Cerebellar nuclear complex (tissue), 1 donor: ENCODE data around the gene E2F1.
"Not testable (repeated sequence)": the region's sequence is repeated elsewhere in the genome, so short reads cannot be mapped to it uniquely, and the experiment has no call there.

Experiments
- DNase-seq, 2 experiments: peaks; one replicate each; lab custom pipeline; 2025; lab: John Stamatoyannopoulos, UW

E2F1 gene

DNA sequence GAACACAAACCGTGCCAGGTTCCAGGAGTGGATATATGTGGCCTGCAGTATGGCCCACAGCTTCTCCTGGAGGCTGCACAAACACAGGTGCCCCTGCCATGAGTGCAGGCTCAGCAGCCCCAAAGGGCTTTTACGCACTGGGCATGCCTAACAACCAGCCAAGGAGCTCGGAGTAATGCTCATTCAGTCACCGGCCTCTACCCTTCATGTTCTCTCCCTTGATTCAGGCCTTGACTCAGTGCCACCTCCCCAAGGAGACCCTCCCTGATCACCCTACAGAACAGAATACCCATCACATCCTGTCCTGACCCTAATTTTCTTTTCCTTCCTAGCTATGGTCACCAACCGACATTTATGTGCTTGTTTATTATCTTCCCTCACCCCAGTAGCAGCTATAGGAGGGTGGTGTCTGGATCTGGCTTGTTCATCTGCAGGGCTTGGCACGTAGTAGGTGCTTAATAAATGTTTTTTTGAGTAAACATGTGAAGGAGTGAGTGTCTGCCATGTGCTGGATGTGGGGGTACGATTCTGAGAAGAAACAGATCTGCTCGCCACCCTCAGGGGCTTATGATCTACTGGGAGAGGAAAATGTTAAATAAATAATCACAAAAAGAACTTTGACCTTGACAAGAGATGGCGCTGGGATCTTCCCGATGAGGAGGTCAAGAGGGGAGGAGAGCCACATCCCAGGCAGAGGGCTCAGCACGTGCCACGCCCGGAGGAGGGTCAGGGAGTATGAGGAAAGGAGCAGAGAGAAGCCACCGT, 24.7 kb upstream of the E2F1 start:
- no peak for DNase-seq

DNA sequence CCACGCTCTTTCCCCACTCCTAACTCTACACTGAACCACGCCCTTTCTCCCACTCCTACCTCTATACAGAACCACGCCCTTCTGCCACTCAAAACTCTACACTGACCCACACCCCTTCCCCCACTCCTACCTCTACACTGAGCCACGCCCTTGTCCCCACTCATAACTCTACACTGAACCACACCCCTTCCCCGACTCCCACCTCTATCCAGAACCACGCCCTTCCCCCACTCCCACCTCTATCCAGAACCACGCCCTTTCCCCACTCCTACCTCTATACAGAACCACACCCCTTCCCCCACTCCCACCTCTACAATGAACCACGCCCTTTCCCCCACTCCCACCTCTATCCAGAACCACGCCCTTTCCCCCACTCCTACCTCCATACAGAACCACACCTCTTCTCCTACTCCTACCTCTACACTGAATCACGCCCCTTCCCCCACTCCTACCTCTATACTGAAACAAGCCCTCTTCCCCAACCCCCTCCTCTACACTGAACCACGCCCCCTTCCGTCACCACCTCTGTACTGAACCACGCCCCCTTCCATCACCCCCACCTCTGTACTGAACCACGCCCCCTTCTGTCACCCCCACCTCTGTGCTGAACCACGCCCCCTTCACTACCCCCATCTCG, 23.8 kb upstream of the E2F1 start:
- DNase-seq, result no peak

DNA sequence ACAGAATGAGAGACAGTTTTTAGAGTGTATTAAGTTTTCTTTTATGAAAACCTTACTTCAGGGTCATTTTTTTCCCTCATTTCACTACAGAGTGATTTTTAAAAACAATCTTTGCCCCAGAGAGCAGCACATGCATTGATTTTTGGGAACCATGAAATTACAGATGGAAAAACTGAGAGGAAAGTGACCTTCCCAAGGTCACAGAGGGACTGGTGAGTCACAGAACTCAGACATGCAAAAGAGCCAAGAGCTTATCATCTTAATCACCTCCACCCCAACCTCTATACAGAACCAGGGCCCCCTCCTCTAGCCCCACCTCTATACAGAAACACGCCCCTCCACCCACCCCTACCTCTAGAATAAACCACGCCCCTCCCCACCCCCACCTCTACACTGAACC, 23.2 kb upstream of the E2F1 start:
- no peak for DNase-seq

DNA sequence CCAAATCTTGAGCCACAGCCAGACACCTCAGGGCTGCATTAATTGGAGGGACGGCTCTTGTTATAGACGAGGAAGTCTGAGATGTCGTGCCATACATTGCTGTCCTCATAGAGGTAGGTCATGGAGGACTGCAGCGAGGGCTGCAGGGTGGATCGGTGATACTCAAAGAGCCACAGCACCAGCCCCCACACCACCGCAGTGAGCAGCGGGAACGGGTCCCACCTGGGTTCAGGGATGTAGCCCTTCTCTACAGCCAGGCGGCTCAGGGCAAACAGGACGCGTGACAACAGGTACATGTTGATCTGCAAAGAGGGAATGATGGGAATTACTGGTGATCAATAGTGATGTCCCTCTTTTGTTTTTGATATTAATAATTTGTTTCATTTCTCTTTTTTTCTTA, 21.5 kb upstream of the E2F1 start:
- DNase-seq, result no peak

DNA sequence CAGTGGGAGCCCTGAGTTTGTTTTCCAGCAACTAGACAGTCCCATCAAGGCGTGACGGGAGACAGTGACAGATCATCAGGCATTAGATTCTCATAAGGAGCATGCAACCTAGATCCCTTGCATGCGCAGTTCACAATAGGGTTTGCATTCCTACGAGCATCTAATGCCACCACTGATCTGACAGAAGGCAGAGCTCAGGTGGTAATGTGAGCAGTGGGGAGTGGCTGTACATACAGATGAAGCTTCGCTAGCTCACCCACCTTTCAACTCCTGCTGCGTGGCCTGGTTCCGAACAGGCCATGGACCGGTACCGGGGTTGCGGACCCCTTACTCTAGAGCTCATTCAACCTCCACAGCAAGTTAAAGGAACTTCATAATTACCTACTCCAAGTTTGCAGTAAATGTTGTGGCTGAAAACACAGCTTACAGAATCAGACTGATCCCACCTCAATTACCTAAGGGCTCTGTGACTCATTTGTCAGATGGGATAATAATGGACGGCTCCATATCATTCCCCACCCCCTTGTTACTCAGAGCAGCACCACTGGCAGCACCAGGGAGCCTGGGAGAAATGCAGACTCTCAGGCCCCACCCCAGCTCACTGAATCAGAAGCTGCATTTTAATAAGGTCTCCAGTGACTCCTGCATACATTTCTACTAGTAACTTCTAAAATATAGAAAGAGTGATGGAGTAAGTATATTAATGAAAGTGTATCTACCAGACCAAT, 18.2 kb upstream of the E2F1 start:
- DNase-seq, result no peak

DNA sequence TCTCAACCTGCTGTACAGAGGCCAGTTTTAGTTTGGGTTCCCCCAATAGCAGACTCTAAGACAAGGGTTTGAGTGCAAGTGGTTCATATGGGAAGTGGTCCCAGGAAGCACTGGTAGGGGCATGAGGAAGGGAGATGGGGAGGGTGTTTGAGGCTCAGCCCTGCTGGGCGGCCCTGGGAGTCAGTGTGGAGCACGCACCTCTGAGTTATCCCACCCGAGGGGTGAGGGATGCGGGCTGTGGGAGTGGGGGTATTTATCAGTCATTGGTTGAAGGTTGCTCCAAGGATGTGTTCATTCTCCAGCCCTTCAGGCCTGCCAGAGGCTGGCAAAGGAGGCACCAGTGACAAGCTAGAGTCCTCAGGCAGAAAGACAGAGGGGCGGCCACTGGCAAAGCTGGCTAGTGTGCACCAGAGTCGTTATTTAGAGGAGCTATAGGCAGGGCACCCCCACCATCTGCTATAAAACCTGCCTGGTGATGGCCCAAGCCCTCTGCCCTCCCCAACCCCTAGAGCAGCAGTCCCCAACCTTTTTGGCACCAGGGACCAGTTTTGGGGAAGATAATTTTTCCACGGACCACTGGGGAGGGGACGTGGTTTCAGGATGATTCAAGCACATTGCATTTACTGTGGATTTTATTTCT, 17.4 kb upstream of the E2F1 start:
- DNase-seq, result no peak

DNA sequence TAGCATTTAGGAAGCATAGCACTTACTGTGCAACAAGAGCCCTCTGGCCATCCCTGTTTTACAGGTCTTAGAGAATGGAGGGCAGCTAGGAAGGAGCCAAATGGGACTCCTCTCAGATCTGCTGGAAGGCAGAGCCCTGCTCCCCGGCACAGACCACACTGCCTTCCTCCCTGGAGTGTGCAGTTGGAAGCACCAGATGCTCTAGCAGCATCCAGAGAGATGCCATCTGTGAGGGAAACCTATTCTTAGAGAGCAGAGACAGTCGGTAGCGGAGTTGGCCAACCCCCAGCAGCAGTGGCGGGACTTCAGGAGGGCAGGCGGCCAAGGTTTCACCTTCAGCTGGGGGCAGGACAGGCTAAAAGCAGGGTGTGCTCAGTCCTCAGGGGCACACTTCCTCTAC, 16.7 kb upstream of the E2F1 start:
- DNase-seq, result peak; percentile 65 to 95

DNA sequence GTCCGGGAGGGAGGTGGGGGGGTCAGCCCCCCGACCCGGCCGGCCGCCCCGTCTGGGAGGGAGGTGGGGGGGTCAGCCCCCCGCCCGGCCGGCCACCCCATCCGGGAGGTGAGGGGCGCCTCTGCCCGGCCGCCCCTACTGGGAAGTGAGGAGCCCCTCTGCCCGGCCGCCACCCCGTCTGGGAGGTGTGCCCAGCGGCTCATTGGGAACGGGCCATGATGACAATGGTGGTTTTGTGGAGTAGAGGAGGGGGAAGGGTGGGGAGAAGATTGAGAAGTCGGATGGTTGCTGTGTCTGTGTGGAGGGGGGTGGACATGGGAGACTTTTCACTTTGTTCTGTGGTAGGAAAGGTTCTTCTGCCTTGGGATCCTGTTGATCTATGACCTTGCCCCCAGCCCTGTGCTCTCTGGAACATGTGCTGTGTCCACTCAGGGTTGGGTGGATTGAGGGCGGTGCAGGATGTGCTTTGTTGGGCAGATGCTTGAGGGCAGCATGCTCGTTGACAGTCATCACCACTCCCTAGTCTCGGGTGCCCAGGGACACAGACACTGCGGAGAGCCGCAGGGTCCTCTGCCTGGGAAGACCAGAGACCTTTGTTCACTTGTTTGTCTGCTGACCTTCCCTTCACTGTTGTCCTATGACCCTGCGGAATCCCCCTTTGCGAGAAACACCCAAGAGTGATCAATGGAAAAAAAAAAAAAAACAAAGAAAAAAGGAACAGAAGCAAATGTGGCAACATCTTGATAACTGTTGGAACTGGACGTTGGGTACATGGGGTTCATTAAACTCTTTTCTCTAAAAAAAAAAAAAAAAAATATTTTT, 15.7 kb upstream of the E2F1 start:
- no peak for DNase-seq

DNA sequence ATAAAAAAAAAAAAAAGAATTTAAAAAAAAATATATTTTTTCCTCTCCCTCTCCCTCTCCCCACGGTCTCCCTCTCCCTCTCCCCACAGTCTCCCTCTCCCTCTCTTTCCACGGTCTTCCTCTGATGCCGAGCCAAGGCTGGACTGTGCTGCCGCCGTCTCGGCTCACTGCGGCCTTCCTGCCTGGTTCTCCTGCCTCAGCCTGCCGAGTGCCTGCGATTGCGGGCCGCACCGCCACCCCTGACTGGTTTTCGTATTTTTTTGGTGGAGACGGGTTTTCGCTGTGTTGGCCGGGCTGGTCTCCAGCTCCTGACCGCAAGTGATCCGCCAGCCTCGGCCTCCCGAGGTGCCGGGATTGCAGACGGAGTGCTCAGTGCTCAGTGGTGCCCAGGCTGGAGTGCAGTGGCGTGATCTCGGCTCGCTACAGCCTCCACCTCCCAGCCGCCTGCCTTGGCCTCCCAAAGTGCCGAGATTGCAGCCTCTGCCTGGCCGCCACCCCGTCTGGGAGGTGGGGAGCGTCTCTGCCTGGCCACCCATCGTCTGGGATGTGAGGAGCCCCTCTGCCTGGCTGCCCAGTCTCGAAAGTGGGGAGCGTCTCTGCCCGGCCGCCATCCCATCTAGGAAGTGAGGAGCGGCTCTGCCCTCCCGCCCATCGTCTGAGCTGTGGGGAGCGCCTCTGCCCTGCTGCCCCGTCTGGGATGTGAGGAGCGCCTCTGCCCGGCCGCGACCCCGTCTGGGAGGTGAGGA, 14.7 kb upstream of the E2F1 start:
- not testable (repeated sequence) for DNase-seq

DNA sequence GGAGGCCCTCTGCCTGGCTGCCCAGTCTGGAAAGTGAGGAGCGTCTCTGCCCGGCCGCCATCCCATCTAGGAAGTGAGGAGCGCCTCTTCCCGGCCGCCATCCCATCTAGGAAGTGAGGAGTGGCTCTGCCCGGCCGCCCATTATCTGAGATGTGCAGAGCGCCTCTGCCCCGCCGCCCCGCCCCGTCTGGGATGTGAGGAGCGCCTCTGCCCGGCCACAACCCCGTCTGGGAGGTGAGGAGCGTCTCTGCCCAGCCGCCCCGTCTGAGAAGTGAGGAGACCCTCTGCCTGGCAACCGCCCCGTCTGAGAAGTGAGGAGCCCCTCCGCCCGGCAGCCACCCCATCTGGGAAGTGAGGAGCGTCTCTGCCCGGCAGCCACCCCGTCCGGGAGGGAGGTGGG, 12.8 kb upstream of the E2F1 start:
- DNase-seq, result not testable (repeated sequence)

DNA sequence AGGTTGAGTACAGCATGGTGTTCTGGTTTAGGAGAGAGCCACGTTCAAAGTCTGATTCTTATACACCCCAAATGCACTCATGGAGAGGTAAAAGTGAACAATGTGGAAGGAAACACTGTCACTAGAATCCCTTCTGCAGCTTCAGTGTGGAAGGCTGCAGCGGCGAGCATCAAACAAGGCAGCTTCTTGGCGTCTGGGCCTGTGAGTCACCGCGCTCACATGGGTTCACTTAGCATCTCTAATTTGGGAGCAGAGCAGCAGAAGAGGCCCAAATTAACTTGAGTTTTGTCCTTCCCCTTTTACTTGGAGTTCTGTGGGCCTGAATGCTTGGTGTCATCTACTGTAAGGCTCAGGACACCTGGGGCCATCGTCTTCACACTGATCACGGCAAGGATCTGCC, 10.9 kb upstream of the E2F1 start:
- DNase-seq, result no peak

DNA sequence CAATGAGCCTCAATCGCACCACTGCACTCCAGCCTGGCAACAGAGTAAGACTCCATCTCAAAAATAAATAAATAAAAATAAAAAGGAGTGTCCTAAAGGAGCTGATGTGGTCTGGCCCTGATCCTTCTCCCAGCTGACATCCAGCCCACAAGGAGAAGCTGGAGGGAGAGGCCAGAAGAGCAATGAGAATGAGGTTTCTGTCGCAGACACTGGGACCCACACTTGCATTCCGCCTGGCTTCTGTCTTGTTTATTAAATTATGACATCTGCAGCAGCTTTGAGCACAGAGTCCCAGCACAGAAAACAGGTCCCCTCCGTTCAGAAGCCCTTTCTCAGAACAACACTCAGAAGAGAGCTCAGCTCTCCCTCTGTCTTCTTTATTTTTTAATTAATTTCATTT, 10.3 kb upstream of the E2F1 start:
- no peak for DNase-seq

DNA sequence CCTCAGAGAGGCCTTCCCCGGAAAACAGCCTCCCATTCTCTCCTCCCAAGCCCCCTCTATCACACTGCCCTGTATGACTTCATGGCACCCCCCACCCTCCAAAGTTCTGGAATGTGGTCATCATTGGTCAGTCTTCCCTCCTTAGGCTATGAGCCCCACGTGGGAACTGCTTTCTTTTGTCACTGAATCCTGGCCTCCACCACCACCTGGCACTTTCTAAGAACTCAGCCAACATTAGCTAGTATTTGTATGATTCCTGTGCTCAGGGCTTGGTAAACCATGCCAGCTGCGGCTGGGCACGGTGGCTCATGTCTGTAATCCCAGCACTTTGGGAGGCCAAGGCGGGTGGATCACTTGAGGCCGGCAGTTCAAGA, 8.4 kb upstream of the E2F1 start:
- DNase-seq, result no peak

DNA sequence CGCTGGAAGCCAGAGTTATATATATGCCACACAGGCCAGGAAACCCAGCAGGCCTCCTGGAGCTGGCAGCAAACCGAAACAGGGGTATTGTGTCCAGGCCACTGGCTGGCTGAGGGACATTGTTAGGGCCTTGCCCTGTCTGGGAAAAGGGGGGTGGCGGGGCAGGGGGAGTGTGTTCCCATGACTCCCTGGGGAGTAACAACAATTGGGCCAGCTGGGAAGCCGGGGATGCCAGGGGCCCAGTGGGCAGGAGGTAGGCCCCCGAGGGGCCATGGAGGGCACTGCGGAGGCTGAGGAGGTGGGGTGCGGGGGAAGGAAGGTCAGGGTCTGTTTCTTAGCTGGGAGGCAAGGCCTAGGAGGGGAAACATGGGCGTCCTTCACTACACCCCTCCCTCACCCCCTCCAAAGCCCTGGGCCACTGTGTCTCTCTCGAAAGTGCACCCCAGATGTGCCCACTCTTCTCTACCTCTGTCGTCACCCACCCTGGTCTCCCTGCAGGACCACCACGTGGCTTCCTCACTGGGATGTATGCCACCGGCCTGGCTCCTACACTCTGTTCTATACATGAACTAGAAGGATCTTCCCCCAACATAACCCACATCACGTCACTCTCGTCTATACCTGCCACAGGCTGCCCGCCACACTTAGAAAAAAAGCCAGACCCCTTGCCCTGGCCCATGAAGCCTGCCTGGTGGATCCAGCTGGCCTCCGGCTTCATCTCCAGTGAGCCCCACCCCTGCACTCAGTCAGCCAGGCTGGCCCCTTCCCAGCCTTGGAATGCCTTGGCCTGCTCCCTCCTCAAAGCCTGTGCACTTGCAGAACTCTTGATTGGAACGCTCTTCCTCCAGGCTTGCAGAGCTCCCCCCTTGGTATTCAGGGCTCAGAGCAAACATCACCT, 7.8 kb upstream of the E2F1 start:
- DNase-seq, result no peak

DNA sequence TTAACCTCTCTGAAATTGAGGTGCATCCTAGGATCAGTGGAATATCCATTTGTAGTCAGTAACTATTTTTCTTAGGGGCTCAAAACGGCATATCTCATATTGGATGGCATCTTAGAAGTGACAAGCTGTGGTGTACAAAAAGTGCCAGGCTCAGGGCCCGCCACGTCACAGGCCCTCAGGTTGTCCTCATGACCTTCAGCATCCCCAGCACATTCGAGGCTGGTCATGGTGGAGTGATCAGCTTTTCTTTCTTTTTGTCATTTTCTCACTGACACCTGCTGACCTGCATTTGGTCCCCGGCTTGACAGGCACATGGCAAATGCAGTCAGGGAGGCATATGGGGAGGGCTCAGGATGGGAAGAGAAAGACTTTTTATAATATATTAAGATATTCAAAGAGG, 7.1 kb upstream of the E2F1 start:
- DNase-seq, result no peak

DNA sequence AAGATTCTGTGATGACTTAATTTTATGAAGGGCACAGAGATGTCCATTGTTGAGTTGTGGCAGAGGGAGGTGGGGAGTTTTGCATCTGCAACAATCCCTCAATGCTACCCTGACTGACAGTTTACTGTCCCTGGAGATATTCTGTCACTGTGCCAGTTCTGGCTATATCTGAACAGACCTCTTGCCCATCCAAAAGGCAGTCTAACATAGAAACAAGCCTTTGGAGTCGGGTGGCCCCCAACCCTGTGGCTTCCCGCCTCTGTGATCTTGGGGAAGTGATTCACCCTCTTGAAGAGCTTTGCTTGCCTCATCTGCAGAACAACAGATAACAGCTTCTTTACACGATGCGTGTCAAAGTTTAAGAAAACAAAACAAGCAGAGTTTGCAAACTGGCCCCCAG, 3.8 kb upstream of the E2F1 start:
- DNase-seq, result no peak

DNA sequence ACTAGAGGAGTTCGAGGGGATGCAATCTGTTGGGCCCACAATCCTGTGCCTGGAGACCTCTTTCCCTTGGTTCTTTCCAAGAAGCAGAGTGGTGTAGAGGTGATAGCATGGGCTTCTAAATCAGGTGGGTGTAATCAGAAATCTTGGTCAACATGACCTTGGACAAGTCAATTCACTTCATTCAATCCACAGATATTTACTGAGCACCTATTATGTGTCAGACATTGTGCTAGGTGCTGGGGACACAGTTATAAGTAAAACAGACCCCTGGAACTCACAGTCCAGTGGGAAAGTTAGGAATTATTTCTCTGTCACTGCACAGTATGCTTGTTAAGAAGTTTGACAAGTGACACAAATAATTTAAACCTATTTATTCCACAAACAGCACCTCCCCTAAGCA, 3.3 kb upstream of the E2F1 start:
- DNase-seq, result no peak

DNA sequence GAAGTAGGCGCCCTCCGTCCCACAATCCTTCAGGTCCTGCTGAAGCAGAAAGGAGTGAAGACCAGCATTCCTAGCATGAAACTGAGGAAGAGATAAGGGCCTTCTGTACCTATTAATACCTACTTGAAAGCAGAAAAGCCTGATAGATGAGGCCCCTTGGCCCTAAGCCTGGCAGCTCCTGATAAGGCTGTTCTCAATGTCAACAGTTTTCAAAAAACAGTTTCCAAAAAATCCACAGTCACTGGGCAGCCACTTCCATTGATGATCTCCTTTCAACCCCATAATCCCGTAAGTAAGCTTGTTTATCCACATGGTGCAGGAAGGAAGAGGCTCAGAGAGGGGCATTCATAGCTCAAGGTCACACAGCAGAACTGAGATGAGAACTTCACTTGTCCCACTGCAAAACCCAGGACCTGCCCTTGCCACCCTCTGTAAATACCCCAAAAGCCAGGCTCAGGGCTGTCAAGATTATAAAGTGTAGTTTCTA, 2.8 kb upstream of the E2F1 start:
- no peak for DNase-seq

DNA sequence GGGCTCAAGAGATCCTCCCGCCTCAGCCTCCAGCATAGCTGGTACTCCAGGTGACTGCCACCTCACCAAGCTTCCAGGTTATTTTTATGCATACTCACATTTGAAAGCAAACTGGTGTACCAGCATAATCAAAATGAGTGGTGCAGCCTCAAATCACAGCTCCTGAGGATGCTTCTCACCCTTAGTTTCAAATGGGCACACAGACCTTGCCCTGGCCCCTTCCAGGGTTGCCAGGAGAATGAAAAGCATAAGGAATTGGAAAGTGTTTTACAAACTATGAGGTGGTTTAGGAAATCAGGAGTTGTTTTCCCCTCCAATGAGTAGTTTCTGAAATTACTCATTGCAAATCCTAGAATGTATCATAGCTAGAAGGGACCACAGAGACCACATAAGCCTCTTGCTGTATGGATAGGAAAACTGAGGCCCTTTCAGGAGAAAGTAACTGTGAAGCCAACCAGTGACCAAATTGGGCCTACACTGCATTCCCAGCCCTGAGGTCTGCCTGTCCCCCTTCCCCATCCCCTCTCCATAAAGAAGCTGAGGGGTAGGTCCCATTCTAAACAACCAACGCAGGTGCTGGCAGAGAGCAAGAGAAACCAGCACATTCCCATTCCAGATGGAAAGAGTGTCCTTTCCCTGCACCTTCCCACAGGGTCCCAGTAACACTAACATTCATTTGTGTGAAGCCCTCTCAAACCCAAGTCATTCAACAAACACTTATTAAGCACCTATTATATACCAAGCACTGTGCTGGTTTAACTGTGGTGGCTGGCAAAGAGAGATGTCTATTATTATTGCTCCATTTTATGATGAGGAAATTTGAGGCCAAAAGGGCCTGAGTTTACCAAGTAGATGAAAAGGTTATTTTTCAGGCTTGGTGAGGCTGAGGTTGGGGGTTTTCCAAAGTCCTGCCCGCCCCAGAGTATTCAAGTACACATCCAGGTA, 2.1 kb upstream of the E2F1 start:
- DNase-seq, result no peak
